Left renal cortex interstitium (tissue), 4 donors: ENCODE measurements around the gene DDX10. TPM values are rescaled to one million over a fixed set of nuclear protein-coding genes. Genes with fewer than 3 reads are reported as not detected.

Source experiments
- DNase-seq, 4 donors: peaks; one replicate each; pipeline ENCODE4 v3.0.0-alpha.2; 2013; ENCODE audit warnings: low read depth in 4 of 4, low spot score in 2 of 4, missing footprints in 1 of 4
- polyA plus RNA-seq, 4 donors: library from polyadenylated mRNA; unstranded; fragments of 120-200 nt; gene quantifications; one replicate each; pipeline ENCODE4 v1.2.1, GENCODE V29; 2013; ENCODE audit not compliant: insufficient read length in 4 of 4

The DDX10 gene
- polyA plus RNA-seq, 4 donors = 69.6 to 94.9 (median 79.2) TPM

- no peak for DNase-seq
These were observed 194.6 kb downstream of the DDX10 start for GRCh38 chr11:108859510-108859909.

DNA sequence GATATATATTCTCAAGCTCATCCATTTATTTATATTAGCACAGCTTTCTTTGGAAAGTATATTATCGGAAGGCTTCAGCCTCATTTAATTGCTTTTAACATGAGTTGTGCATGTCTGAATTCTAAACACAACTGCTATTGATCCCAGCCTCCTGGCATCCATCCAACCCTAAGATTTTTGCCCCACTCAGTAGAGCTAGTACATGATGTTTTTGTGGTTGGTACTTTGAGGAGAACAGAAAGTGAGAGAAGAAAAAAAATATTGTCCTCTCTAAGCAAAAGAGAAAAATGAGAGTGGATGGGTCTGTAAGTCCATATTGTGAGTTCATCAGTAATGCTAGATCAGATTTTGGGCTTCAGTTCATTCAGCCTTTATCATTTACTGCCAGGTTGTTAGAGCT, 198.7 kb downstream of the DDX10 start:
- no peak for DNase-seq

- DNase-seq = no peak
These were observed 200.5 kb downstream of the DDX10 start for GRCh38 chr11:108865406-108865805.

GRCh38 chr11:108866781-108867180, 201.9 kb downstream of the DDX10 start:
- no peak for DNase-seq

DNA sequence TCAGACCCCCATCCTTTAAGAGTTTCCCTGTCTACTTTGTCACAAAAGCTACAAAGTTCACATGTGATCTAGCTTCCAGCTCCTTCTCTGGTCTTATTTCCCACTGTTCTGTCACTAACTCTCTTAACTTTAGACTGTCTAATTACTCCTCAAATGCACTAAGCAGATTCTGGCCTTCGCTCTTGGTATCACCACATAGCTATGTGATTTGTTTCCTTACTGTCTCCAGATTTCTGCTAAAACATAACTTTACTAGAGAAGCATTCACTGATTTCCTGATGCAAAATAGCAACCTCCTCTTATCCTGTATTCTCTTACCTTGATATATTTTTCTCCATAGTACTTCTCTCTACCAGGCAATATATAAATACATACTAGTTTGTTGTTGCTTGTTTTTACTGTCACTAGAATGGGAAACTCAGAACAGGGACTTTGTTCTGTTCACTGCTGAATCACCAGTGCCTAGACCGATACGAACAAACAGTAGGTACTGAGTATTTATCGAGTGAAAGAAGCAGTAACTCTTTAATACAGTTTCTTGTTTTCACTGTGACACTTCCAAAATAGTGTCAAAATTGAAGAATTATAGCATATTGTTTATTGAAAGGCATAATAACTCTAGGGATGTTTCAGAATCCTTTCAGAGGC, 205.6 kb downstream of the DDX10 start:
- DNase-seq = no peak

- DNase-seq = no peak
These were observed 206.3 kb downstream of the DDX10 start for GRCh38 chr11:108871152-108871551.

DNA sequence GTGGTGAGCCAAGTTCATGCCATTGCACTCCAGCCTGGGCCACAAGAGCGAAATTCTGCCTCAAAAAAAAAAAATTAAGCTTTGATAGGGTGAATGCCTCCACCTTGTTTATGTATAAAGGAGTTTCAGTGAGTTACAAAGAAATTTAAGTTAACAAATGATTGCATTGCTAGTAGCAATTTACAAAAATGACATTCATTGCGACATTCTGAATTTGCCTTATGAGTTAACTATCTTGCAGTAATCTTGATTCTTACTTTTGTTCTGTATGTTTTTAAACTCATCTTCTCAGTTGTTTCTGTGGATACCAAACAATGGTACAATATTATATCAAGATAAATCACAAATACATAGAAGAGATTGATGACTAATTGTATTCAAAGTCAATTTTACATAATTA, 207.0 kb downstream of the DDX10 start:
- DNase-seq = no peak

GRCh38 chr11:108872781-108873291, 208.0 kb downstream of the DDX10 start:
- DNase-seq = no peak

GRCh38 chr11:108873310-108873709, 208.4 kb downstream of the DDX10 start:
- no peak for DNase-seq

DNA sequence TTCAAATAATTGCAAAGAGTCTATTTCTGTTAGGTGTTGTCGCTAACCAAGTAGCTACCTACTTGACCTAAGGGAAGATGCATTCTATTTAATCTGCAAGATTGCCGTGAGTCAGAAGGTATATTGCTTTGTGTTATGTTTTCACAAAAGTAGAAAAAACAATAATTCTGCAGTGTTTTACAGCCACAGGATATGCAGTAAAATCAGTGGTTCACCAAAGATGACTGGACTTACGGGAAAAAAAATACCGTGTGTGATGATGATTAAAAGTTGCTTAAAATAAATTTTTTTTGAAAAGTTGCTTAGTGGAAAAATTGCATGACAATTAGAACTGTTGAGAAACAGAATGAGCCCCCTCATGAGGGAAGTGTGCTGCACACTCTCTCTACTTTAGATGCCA, 209.1 kb downstream of the DDX10 start:
- no peak for DNase-seq

GRCh38 chr11:108875134-108875533, 210.3 kb downstream of the DDX10 start:
- no peak for DNase-seq

DNA sequence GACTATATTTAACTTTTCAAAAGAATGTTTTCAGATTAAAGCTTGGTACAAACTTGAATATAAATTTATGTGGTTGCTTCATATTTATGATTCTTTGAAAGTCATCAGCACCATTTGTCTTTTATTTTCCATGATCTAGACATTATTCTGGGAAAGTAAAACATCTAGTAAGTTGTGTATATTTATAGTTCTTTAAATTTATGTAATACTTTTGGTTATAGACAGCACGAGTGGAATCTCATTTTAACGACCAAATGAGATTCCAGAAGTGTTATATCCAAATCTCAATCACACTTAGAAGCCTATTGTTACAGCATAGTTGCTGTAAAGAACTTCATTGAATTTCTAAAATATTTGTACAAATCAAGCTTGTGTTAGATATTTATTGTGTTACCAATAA, 212.3 kb downstream of the DDX10 start:
- no peak for DNase-seq

GRCh38 chr11:108880510-108880909, 215.6 kb downstream of the DDX10 start:
- DNase-seq = no peak

DNA sequence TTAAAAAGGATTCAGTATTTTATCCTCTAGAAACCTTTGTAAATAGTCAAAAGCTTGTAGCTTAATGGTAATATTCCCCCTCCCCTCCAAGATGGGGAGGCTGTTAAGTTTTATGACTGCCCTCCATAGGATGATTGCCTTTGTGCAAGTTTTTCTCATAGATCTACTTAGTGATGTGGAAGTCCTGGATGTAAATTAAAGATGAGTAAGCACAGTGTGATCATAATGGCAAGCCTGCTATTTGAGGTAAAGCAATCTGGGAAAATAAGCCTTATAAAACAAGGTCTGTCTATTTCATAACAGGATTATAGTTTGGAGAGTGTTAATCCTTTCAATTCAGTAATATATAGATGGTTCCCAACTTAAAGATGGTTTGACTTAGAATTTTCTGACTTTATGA, 216.3 kb downstream of the DDX10 start:
- DNase-seq = no peak

- DNase-seq = no peak
These were observed 217.5 kb downstream of the DDX10 start for GRCh38 chr11:108882211-108882831.

GRCh38 chr11:108886005-108886659, 221.3 kb downstream of the DDX10 start:
- no peak for DNase-seq

GRCh38 chr11:108886660-108887009, 221.8 kb downstream of the DDX10 start:
- DNase-seq = no peak

DNA sequence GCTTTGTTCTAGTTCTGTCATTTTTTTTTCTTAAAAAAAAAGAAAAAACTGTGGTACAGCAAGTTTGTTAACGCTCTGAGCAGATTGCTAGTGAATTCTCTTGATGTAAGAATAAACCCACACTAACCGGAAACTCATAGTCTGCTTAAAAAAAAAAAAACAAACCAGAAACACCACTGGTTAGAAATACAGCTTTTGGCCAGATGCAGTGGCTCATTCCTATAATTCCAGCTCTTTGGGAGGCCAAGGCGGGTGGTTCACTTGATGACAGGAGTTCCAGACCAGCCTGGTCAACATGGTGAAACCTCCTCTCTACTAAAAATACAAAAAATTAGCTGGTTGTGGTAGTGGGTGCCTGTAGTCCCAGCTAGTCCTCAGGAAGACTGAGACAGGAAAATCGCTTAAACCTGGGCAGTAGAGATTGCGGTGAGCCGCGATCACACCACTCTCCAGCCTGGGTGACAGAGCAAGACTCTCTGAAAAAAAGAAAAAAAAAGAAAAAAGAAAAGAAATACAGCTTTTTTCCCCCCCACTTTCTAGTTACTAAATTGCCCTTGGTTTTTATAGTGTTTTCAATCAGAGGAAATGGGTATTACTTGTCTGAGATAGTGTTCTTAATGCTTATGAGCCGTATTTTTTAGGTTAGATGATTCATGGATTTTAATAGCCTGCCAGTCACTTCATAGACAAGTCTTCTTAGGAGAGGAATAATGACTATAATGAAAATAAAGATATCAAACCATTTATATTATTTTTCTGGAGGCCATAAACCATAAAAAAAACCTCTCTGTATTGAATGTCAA, 222.8 kb downstream of the DDX10 start:
- no peak for DNase-seq

DNA sequence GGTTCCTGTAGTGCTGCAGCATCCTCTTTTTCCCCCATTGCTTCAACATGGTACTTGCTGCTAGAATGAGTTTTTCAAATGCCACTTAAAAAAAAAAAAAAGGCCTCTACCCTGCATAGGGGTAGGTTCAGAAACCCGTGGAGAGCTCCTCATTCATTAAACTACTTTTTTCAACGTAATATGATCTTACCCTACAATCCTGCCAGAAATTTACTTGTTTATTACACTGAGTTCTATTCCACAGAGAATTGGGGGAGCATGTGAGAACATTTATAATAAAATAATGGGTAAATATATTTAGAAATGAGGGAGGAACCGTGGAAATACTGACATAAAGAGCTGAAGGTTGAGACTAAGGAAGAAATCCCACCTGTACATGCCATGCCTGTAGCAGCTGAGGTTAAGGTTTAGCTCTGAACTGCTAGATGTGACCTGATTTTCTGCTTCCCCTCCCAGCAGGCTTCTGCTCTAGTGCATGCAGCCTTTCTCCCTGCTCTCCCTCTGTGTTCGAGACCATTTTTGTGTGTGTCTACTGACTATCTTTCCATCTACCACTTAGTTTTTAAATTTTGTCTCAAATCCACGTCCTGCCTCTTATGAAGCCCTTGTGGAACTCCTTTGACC, 225.7 kb downstream of the DDX10 start:
- no peak for DNase-seq

DNA sequence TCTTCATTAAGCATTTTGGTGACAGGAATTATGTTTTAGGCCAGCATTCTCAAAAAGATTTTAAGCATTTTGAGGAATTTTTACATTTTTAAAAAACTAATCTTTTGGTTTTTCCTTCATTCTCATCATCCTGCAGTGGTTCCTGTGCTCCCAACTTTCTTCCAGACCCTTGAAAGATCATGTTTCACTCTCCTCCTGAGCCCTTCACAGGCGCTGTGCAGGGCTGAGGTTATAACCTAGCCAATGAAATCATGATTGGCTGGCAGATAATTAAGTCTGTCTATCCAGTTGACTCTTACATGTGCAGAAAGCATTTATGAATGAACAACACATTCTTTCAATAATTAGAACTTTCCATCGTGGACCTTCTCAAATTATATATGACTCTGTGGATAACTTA, 226.3 kb downstream of the DDX10 start:
- no peak for DNase-seq
